Stimulated activated CD4-positive, alpha-beta T cell treated with anti-CD3 and anti-CD28 coated beads, Interleukin-2, amount 100 ng/mL, for 24 hours (primary cell): ENCODE results near the gene YIPF2.
"Not testable (repeated sequence)": the region's sequence is repeated elsewhere in the genome, so short reads cannot be mapped to it uniquely, and the experiment has no call there.

Experiments used
- DNase-seq, 2 donors: peaks; one replicate each; pipeline ENCODE4 v3.0.0-alpha.2; 2020

Gene YIPF2

DNA sequence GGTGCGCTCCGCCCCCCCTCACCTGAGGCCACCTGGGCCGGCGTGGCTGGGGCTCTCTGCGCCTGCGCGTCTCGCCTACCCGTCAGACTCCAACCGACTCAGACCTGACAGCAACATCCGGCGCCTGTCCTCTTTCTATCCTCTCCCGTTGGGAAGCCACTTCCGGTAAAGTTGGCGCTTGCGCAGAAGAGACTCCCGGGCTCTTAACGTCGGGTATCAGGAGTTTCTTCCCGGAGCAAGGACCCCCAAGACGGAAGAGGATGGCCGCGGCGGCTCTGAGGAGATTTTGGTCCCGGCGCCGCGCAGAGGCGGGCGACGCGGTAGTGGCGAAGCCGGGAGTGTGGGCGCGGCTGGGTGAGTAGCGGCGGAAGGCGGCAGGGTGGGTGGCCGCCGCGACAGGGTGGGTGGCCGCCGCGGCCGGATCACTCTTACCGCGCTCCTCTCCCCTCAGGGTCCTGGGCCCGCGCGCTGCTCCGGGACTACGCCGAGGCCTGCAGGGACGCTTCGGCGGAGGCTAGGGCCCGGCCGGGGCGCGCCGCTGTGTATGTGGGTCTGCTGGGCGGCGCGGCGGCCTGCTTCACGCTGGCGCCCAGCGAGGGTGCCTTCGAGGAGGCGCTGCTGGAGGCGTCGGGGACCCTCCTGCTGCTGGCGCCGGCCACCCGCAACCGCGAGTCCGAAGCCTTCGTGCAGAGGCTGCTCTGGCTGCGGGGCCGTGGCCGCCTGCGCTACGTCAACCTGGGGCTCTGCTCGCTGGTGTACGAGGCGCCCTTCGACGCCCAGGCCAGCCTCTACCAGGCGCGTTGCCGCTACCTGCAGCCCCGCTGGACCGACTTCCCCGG lies at the start of gene YIPF2, which contains the start of gene TIMM29:
YIPF2 (minus strand) TSS at position 77 of the 839 bp plus-strand sequence. CDS start 229 bp downstream, outside the sequence.
TIMM29 (plus strand) TSS at position 249 of the 839 bp plus-strand sequence; CDS start at position 261, 12 bp downstream.
- peak; percentile 96 for DNase-seq

DNA sequence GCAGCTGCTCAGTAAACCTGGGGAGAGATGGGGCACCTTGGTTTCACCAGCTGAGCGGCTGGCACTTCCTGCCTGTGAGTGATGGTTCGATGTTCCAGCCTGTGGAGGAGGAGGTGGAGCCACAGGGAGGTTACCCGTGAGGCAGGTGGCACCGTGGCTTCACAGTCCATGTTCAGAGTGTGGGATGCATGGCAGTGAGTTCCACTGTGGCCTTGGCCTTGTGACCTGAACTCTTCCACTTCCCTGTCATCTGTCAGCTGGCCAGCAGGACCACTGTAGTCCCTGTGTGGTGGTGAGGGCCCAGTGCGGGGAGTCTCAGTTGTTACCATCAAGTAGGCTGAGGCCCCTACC lies 49.3 kb upstream of the YIPF2 start:
- DNase-seq, result no peak

DNA sequence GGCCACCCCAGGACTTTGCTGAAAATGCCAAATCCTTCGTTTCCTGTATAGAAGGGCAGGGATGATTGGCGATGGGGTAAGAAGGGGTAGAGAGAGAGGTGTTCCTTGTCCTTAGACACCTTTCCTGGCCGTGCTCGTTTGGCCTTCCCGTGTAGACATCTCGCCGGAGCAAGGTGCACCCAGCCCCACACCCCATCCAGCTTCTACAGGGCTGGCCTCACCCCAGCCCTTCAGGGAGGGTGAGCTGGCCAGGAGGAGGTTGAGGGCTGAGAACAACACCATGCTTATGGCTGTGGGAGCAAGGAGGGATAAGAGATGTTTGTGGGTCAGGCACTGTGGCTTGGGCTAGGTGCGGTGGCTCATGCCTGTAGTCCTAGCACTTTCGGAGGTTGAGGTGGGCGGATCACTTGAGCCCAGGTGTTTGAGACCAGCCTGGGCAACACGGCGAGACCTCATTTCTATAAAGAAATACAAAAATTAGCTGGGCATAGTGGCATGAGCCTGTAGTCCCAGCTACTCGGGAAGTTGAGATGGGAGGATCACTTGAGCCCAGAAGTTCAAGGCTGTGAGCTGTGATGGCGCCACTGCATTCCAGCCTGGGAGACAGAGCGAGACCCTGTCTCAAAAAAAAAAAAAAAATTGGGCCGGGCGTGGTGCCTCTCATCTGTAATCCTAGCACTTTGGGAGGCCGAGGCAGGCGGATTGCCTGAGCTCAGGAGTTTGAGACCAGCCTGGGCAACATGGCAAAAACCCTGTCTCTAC lies 47.9 kb upstream of the YIPF2 start:
- no peak for DNase-seq

DNA sequence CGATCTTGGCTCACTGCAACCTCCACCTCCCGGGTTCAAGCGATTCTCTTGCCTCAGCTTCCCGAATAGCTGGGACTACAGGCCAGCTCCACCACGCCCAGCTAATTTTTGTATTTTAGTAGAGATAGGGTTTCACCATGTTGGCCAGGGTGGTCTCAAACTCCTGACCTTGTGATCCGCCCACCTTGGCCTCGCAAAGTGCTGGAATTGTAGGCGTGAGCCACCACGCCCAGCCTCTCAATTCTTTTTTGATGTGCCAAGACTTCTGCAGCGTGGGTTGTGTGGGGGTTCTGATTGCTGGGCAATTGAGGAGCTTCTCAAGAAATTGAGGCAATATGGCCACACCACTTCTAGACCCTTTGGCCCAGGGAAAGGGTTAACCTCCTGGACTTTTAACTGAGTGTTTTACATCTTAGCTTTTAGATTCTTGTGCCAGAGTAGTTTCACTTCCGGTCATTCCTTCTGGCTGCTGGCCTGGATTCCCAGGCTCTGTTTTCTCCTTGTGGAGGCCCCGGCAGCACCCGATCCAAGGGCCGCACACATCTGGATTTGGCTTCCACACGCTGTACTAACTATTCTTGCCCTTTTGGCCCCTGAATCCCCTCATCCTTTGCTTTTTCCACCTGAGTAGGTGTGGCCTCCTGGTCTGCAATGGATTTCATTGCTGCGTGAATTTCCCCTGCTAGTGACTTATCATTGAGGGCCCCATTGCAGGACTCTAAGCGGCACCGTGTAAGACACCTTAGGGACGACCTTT lies 47.1 kb upstream of the YIPF2 start:
- no peak for DNase-seq

DNA sequence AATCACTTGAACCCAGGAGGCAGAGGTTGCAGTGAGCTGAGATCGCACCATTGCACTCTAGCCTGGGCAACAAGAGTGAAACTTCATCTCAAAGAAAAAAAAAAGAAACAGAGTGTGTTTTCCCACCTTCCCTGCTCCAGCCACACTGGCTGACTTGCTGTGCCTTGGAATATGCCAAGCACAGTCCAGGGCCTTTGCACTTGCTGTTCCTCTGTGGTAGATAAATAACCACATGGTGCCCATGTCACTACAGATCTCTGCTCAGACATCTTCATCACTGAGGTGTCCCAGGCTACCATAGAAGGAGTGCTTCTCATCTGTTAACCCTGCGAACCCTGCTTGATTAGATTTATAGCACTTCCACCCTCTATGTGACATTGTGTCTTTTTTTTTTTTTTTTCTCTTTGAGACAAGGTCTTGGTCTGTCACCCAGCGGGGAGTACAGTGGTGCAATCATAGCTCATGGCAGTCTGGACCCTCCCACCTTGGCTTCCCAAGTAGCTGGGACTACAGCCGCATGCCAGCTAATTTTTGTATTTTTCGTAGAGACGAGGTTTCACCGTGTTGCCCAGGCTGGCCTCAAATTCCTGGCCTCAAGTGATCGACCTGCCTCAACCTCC lies 42.8 kb upstream of the YIPF2 start:
- DNase-seq, result no peak

DNA sequence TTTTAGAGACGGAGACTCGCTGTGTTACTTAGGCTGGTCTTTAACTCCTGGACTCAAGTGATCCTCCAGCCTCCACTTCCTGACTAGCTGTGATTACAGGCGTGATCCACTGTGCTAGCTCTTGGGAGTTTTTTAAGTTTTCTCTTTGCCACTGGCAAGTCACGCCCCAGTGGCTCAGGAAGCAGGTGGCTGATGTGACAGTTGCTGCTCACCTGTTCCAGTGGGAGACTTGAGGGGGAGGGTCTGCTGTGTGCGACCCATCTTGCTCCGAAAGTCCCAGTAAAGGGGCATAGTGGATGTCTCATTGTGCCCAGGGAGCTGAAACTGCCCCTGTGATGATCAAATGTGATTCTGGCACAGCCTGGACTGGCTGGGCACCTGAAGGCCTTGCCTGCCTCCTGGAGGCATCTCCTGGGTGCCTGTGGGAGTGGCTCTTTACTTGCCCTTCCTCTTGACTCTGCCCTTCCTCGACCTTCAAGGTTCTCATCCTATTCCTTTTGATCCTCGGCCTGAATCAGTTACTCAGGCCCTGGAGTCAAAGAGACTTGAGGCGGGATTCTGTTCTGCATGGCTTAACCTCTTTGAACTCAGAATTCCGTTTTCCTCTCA lies 40.2 kb upstream of the YIPF2 start:
- no peak for DNase-seq

DNA sequence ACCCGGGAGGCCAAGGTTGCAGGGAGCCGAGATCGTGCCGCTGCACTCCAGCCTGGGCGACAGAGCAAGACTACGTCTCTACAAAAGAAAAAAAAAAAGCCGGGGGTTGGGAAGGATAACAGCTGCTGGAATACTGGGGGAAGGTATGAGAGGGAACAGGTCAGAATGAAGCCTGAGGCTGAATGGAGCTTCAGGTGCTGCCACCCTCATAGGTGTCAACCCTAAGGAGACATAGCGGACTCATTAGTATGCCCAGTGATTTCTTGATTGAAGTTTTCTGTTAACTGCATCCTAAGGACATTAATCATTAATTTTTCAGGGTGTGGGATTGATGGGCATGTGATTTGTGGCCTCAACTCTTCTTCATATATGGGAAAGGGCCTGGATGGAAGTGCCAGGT lies 38.4 kb upstream of the YIPF2 start:
- DNase-seq, result no peak

DNA sequence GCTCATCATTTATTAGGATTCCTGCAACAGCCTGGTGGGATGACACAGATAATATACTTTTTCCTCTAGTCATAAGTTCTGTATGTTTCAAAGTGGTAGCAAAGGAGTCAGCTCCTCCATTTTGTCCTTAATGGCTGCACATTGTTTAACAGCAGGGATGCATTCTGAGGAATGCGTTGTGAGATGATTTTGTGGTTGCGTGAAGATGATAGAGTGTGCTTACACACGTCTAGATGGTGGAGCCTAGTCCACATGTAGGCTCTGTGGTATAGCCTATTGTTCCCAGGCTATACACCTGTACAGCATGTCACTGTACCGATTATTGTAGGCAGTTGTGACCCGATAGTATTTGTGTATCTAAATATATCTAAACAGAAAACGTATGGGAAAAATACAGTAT lies 37.0 kb upstream of the YIPF2 start:
- no peak for DNase-seq

DNA sequence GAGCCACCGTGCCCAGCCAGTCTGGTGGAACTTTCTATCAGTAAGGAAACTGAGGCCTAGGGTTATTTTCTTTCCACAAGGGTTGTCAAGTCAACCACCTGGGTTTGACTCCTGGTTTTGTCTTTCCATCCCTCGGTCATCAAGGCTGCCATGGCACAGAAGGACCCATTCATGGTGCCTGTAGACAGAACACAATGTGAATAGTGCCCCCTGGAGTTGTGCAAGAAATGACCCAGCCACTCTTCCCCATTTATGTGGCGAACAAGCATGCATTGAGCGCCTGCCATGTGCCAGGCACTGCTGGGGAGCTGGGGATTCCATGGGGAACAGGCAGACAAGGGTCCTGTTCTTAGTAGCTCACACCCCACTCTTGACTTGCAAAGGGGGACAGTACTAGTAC lies 36.5 kb upstream of the YIPF2 start:
- DNase-seq, result no peak

DNA sequence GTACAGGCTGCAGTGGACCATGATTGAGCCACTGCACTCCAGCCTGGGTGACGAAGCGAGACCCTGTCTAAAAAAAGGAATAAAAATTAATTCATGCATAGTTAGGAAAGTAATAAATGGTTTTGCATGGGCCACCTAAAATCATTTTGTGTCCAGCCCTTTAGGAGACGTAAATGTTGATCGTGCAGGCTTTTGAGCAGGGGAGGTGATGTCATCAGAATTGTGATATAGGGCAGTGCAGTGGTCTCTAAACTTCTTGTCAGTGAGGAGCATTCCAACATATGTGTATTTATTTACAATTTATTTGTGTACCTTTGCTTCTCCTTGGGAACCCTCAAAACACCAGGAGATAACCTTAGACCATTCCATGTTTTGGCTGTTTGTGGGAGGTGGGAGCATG lies 35.4 kb upstream of the YIPF2 start:
- no peak for DNase-seq

DNA sequence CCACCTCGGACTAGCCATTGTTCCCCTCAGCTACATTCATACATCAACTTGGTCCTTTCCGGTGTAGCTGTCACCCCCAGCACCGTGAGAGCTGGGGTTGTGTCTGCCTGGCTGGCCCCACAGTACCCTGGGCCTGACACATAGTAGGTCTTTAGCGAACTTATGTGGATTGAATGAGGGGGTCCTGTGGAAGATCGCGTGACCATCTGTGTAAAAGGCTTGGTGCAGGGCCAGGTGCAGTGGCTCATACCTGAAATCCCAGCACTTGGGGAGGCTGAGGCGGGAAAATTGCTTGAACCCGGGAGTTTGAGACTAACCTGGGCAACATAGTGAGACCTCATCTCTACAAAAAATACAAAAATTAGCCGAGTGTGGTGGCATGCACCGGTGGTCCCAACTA lies 34.4 kb upstream of the YIPF2 start:
- DNase-seq, result no peak

DNA sequence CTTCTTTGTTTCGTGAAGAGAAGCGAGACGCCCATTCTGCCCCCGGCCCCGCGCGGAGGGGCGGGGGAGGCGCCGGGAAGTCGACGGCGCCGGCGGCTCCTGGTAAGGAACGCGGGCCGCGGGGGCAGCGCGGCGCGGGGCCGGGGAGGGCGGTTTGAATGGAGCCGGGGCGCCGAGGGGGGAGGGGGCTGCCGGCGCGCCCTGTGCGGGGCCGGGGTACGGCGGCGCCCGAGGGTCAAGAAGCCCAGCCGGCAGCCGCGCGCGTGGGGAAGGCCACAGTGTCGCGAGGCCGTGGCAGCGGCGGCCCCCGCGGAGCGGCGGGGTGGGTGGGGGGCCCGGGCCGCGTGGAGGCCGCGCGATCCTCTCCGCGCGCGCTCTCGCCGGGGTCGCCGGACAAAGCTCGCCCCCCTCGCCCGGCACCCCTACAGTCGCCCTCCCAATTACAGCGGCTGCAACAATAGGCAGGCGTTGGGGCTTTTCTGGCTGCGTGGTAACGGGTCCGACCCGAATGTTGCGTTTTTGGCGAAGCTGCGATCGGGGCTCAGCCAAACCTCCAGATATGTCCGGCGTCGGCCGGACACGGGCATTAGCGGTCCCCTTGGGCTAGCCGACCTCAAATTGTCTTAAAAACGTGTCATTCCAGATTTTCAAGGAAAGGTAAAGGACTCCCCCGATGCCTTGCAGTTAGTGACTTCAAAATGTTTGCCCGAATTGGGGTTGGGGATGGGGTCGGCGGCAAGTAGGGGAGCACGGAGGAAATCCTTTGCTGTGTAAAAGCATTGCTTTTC lies 32.8 kb upstream of the YIPF2 start:
- DNase-seq, result peak in 1 of 2 donors; percentile 41

DNA sequence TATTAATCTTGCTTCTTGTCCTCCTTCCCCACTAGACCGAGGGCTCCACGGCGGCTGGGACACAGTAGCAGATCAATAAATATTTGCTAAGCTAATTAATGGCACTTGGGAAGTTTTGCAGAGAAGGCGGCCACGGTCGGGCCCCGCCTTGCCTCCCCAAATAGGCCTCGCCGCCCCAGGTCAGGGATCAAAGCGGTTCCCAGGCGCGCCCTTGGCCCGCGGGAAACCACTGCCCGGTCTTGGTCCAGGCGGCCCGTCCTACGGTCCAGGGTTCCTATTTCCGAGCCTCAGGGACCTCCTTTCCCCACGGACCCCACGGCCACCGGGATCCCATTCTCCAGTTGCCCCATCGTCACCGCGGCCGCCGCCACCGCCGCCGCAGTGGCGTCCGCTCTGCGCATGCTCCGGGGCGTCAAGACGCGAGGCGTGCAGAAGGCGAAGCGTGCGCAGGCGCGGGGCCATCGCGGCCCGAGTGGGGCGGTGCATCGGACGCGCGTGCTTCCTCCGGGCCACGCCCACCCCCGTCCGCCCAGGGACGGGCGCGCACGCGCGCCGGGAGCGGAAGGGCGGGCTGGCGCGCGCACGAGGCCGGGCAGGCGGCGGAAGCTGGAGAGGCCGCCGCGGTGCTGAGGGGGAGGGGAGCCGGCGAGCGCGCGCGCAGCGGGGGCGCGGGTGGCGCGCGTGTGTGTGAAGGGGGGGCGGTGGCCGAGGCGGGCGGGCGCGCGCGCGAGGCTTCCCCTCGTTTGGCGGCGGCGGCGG lies 32.1 kb upstream of the YIPF2 start, which contains the start of gene SMARCA4:
SMARCA4 (plus strand) TSS at position 717 of the 759 bp plus-strand sequence. CDS start 23,122 bp downstream, outside the sequence.
- DNase-seq, result peak; percentile 98

DNA sequence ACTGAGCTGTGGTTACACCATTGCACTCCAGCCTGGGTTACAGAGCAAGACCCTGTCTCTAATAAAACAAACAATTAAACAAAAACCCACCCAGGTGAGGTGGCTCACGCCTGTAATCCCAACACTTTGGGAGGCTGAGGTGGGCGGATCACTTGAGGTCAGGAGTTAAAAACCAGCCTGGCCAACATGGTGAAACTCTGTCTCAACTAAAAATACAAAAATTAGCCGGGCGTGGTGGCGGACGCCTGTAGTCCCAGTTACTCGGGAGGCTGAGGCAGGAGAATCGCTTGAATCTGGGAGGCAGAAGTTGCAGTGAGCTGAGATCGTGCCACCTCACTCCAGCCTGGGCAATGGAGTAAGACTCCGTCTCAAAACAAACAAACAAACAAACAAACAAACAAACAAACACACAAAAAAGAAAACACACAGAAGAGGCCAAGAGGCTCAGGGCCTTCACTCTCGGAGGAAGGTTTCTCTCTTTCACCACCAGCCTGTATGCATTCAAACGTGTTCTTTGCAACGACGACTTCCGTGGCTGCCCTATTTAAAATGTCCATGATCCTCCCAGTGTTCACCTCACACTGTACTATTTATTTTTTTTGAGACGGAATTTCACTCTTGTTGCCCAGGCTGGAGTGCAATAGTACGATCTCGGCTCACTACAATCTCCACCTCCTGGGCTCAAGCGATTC lies 31.0 kb upstream of the YIPF2 start:
- not testable (repeated sequence) for DNase-seq

DNA sequence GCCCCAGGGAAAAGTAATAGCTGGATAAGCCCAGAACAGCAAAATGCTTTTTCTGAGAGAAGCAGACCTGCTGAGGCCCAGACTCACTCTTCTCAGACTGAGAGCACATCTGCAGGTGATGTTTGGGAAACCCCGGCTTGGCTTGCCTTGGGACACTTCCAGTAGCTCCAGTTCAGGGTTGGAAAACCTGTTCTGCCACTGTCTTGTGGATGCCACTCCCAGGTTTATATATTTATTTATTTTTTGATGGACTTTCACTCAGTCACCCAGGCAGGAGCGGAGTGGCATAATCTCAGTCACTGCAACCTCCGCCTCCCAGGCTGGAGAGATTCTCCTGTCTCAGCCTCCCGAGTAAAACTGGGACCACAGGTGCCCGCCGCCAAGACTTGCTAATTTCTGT lies 24.4 kb upstream of the YIPF2 start:
- no peak for DNase-seq

DNA sequence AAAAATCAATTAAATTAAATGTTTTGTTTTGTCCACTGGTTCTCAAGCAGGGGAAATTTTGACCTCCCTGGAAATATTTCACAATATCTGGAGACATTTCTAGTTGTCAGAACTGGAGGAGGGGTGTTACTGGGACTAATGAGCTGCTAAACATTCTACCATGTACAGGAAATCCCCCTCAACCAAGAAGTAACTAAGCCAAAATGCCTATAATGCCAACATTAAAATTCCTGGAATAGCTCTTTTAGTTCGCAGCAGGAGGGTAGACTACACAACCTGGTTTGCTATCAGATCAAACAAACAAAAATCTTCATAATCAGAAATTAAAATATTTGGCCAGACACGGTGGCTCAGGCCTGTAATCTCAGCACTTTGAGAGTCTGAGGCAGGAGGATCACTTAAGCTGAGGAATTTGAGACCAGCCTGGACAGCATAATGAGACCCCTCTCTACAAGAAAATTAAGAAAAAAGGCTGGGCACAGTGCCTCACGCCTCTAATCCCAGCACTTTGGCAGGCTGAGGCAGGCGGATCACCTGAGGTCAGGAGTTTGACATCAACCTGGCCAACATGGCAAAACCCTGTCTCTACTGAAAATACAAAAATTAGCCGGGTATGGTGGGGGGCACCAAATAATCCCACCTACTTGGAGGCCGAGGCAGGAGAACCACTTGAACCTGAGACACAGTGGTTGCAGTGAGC lies 18.7 kb upstream of the YIPF2 start:
- DNase-seq, result no peak

DNA sequence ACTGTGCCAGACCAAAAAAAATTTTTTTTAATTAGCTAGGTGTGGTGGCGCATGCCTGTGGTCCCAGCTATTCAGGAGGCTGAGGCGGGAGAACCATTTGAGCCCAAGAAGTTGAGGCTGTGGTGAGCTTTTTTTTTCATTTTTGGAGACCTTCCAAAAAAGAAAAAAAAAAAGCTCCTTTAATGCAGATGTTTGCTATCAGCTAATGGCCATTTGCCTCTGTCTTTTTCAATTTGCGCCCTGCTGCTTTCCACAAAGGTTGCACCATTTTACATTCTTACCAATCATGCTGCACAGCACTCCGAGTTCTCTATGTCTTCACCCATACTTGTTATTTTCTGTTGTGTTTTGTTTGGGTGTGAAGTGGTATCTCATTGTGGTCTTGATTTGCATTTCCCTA lies 16.8 kb upstream of the YIPF2 start:
- DNase-seq, result no peak

DNA sequence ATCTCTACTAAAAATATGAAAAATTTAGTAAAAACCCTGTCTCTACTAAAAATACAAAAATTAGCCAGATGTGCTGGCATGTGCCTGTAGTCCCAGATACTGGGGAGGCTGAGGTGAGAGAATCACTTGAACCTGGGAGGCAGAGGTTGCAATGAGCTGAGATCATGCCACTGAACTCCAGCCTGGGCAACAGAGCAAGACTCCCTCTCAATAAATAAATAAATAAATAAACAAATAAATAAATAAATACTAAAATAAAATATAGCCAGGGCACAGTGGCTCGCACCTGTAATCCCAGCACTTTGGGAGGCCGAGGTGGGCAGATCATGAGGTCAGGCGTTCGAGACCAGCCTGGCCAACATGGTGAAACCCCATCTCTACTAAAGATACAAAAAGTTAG lies 15.0 kb upstream of the YIPF2 start:
- DNase-seq, result not testable (repeated sequence)

DNA sequence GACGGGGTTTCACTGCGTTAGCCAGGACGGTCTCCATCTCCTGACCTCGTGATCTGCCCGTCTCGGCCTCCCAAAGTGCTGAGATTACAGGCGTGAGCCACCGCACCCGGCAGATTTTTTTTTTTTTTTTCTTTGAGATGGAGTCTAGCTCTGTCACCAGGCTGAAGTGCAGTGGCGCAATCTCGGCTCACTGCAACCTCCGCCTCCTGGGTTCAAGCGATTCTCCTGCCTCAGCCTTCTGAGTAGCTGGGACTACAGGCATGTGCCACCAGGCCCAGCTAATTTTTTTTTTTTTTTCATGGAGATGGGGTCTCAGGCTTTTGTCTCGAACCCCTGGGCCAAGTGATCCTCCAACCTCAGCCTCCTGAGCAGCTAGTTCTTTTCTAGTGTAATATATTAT lies 13.2 kb upstream of the YIPF2 start:
- DNase-seq, result not testable (repeated sequence)
